ENCODE results near the gene ZNF37A. TPM values are rescaled to one million over a fixed set of nuclear protein-coding genes. Genes with fewer than 3 reads are reported as not detected.
"Not testable (repeated sequence)": the region's sequence is repeated elsewhere in the genome, so short reads cannot be mapped to it uniquely, and the experiment has no call there.

Gene ZNF37A
- total RNA-seq, 1 experiment from 2014 or later, result 18.0 TPM

DNA sequence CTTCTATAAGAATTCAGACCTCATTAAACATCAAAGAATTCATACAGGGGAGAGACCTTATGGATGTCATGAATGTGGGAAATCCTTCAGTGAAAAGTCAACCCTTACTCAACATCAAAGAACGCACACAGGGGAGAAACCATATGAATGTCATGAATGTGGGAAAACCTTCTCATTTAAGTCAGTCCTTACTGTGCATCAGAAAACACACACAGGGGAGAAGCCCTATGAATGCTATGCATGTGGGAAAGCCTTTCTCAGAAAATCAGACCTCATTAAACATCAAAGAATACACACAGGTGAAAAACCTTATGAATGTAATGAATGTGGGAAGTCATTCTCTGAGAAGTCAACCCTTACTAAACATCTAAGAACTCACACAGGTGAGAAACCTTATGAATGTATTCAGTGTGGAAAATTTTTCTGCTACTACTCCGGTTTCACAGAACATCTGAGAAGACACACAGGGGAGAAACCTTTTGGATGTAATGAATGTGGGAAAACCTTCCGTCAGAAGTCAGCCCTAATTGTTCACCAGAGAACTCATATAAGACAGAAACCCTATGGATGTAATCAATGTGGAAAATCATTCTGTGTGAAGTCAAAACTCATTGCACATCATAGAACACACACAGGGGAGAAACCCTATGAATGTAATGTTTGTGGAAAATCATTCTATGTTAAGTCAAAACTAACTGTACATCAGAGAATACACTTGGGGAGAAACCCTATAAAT, 24.1 kb downstream of the ZNF37A start:
- Histone ChIP-seq H3K4me3 (ENCODE audit: low read length) (no peak overlapping the region), H3K9me3 (ENCODE audit: low read length) (peaks cover 74% of the 10 kb centered on the region), H3K27me3 (ENCODE audit: low read length) (no peaks in the 10 kb centered on the region), H3K79me2 (ENCODE audit: low read length) (no peaks in the 10 kb centered on the region), H3K4me1 (ENCODE audit: low read length) (no peaks in the 10 kb centered on the region), H3K9ac (ENCODE audit: low read length) (no peak overlapping the region), H3K27ac (ENCODE audit: low read length) (no peak overlapping the region), H3K4me2 (ENCODE audit: low read depth, low read length, poor library complexity, severe bottlenecking) (no peak overlapping the region), H2AFZ (ENCODE audit: low read length) (no peak overlapping the region), H3K9me2 (replicated peaks; ENCODE audit: insufficient read depth, low read length) (no peaks in the 10 kb centered on the region), H3K36me3 (ENCODE audit: insufficient read depth, low read length) (peaks cover 58% of the 10 kb centered on the region), H4K20me1 (ENCODE audit: insufficient read depth, low read depth, low read length) (no peaks in the 10 kb centered on the region)
- DNase-seq, result peak; percentile 59

DNA sequence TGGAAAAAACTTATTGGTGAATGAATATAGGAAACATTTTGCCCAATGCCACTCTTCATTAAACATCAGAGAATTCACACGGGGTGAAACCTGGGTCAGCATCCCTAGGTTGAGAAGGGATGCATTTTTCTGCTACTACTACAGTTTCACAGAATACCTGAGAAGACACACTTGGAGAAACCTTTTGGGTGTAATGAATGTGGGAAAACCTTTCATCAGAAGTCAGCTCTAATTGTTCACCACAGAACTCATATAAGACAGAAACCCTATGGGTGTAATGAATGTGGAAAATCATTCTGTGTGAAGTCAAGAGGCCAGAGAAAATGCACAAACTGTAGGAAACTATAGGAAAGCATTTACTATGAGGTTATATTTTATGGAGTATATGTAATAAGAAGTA, 24.9 kb downstream of the ZNF37A start:
- no peaks in the 10 kb centered on the region for H4K20me1 ChIP-seq (ENCODE audit: insufficient read depth, low read depth, low read length)
- peaks cover 73% of the 10 kb centered on the region for H3K9me3 ChIP-seq (ENCODE audit: low read length)
- no peaks in the 10 kb centered on the region for H3K4me1 ChIP-seq (ENCODE audit: low read length)
- no peak overlapping the region for H3K4me3 ChIP-seq (ENCODE audit: low read length)
- no peak overlapping the region for H2AFZ ChIP-seq (ENCODE audit: low read length)
- H3K27me3 ChIP-seq (ENCODE audit: low read length), result no peaks in the 10 kb centered on the region
- H3K9ac ChIP-seq (ENCODE audit: low read length), result no peak overlapping the region
- no peak overlapping the region for H3K4me2 ChIP-seq (ENCODE audit: low read depth, low read length, poor library complexity, severe bottlenecking)
- H3K9me2 ChIP-seq (replicated peaks; ENCODE audit: insufficient read depth, low read length), result no peaks in the 10 kb centered on the region
- no peak for DNase-seq
- H3K79me2 ChIP-seq (ENCODE audit: low read length), result no peaks in the 10 kb centered on the region
- H3K27ac ChIP-seq (ENCODE audit: low read length), result no peak overlapping the region
- peaks cover 52% of the 10 kb centered on the region for H3K36me3 ChIP-seq (ENCODE audit: insufficient read depth, low read length)

DNA sequence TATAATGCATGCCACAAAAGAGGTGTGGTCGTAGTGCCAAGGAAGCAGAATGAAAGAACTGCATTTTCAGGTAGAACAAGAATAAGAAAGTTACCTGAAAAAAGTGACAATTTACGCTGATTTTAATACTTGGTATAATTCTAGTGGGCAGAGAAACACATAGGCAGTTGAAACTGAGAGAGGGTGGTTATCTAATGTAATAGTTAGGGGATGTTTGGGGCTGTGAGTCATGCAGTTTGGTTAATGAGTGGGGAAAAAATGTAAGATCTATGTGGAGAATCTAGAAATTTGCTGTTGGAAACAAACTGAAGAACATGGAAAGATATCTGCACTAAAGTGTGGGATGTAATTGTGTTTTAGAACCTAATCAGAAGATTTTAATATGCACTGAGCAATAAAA, 33.7 kb downstream of the ZNF37A start:
- no peak overlapping the region for H2AFZ ChIP-seq (ENCODE audit: low read length)
- no peak overlapping the region for H3K4me2 ChIP-seq (ENCODE audit: low read depth, low read length, poor library complexity, severe bottlenecking)
- H3K27me3 ChIP-seq (ENCODE audit: low read length), result no peaks in the 10 kb centered on the region
- H3K9me3 ChIP-seq (ENCODE audit: low read length), result peaks cover 32% of the 10 kb centered on the region
- no peaks in the 10 kb centered on the region for H3K4me1 ChIP-seq (ENCODE audit: low read length)
- H4K20me1 ChIP-seq (ENCODE audit: insufficient read depth, low read depth, low read length), result no peaks in the 10 kb centered on the region
- no peaks in the 10 kb centered on the region for H3K36me3 ChIP-seq (ENCODE audit: insufficient read depth, low read length)
- no peaks in the 10 kb centered on the region for H3K79me2 ChIP-seq (ENCODE audit: low read length)
- no peaks in the 10 kb centered on the region for H3K9me2 ChIP-seq (replicated peaks; ENCODE audit: insufficient read depth, low read length)
- no peak overlapping the region for H3K4me3 ChIP-seq (ENCODE audit: low read length)
- DNase-seq, result no peak
- no peak overlapping the region for H3K27ac ChIP-seq (ENCODE audit: low read length)
- H3K9ac ChIP-seq (ENCODE audit: low read length), result no peak overlapping the region

DNA sequence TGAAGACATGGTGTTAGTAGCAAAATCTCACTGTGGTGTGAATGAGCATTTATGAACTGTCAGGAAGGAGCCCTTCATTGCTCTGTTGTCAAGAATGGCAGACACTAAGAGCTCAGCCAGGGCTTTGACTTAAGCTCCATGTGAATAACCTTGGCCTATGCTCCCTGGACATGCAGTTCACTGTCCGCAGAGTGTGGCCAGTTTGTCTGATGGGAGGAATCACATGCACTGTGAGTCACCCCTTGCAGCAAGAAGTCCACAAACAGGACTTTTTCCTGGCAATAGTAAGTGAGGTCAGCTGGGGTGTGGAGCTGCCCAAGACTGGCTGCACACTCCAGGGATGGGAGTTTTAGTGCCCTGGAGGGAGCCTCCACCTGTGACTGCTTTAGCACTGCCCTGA, 49.5 kb downstream of the ZNF37A start:
- H3K4me3 ChIP-seq (ENCODE audit: low read length), result no peak overlapping the region
- no peak overlapping the region for H3K27ac ChIP-seq (ENCODE audit: low read length)
- no peak overlapping the region for H3K9ac ChIP-seq (ENCODE audit: low read length)
- no peaks in the 10 kb centered on the region for H3K4me1 ChIP-seq (ENCODE audit: low read length)
- no peak overlapping the region for H2AFZ ChIP-seq (ENCODE audit: low read length)
- no peaks in the 10 kb centered on the region; the same call in 1 of the 2 replicates for H3K9me3 ChIP-seq (ENCODE audit: low read length)
- no peak overlapping the region for H3K4me2 ChIP-seq (ENCODE audit: low read depth, low read length, poor library complexity, severe bottlenecking)
- H3K9me2 ChIP-seq (replicated peaks; ENCODE audit: insufficient read depth, low read length), result no peaks in the 10 kb centered on the region
- H3K79me2 ChIP-seq (ENCODE audit: low read length), result no peaks in the 10 kb centered on the region
- no peaks in the 10 kb centered on the region for H4K20me1 ChIP-seq (ENCODE audit: insufficient read depth, low read depth, low read length)
- H3K27me3 ChIP-seq (ENCODE audit: low read length), result no peaks in the 10 kb centered on the region
- no peak for DNase-seq
- H3K36me3 ChIP-seq (ENCODE audit: insufficient read depth, low read length), result no peaks in the 10 kb centered on the region

DNA sequence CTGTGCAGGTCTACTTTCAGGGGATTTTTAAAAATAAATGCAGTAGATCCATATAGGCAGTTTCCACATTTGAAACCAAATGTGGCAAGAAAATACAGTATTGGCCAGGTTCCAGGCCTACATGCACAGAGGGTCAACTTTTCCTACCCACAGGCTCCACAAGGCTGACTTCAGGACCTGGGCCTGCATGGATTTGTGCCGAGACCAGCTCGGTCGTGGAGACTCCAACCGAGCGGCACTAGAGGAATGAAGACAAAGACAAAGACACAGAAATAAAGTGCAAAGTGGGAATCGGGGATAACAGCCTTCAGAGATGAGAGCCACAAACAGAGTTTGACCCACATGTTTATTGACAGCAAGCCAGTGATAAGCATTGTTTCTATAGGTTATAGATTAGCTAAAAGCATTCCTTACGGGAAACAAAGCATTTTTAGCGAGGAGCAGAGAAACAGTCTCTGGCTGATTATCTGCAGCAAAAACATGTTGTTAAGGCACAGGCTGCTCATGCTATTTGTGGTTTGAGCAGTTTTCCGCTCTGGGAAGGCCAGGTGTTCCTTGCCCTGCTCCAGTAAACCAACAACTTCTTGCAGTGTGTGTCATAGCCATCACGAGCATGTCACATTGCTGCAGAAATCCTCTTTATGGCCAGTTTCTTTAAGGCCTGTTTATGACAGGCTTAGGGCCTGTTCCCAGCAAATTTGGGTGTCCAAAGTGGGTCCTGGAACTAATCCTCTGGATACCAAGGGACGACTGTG, 52.6 kb downstream of the ZNF37A start:
- H3K27me3 ChIP-seq (ENCODE audit: low read length), result no peaks in the 10 kb centered on the region
- no peak for DNase-seq
- H3K36me3 ChIP-seq (ENCODE audit: insufficient read depth, low read length), result no peaks in the 10 kb centered on the region
- no peaks in the 10 kb centered on the region for H3K4me1 ChIP-seq (ENCODE audit: low read length)
- H3K79me2 ChIP-seq (ENCODE audit: low read length), result no peaks in the 10 kb centered on the region
- H3K4me2 ChIP-seq (ENCODE audit: low read depth, low read length, poor library complexity, severe bottlenecking), result no peak overlapping the region
- H3K27ac ChIP-seq (ENCODE audit: low read length), result no peak overlapping the region
- no peaks in the 10 kb centered on the region for H3K9me3 ChIP-seq (ENCODE audit: low read length)
- H2AFZ ChIP-seq (ENCODE audit: low read length), result no peak overlapping the region
- H3K9me2 ChIP-seq (replicated peaks; ENCODE audit: insufficient read depth, low read length), result no peaks in the 10 kb centered on the region
- no peaks in the 10 kb centered on the region for H4K20me1 ChIP-seq (ENCODE audit: insufficient read depth, low read depth, low read length)
- H3K9ac ChIP-seq (ENCODE audit: low read length), result no peak overlapping the region
- no peak overlapping the region for H3K4me3 ChIP-seq (ENCODE audit: low read length)

DNA sequence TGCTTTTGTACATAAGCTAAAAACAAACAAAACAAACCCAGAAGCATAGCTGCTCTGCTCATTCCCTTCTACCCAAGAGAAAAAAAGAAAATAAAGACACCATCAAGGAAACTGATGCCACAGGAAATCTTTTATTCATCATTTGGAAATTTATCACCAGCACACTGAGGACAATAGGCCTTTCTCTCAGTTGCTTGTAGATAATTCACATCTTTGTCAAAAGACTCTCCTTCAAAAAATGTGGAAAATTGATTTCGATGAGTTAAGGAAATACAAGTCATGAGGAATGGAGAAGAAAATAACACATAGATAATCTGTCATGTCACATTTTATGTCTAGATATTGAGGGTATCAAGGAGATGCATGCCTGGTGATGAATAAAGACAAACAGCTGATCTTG, 53.5 kb downstream of the ZNF37A start:
- H3K36me3 ChIP-seq (ENCODE audit: insufficient read depth, low read length), result no peaks in the 10 kb centered on the region
- no peaks in the 10 kb centered on the region for H3K9me2 ChIP-seq (replicated peaks; ENCODE audit: insufficient read depth, low read length)
- no peak overlapping the region for H3K4me3 ChIP-seq (ENCODE audit: low read length)
- DNase-seq, result no peak
- H4K20me1 ChIP-seq (ENCODE audit: insufficient read depth, low read depth, low read length), result no peaks in the 10 kb centered on the region
- no peak overlapping the region for H3K27ac ChIP-seq (ENCODE audit: low read length)
- no peak overlapping the region for H3K9ac ChIP-seq (ENCODE audit: low read length)
- no peaks in the 10 kb centered on the region for H3K4me1 ChIP-seq (ENCODE audit: low read length)
- H2AFZ ChIP-seq (ENCODE audit: low read length), result no peak overlapping the region
- H3K9me3 ChIP-seq (ENCODE audit: low read length), result no peaks in the 10 kb centered on the region
- no peaks in the 10 kb centered on the region for H3K27me3 ChIP-seq (ENCODE audit: low read length)
- H3K79me2 ChIP-seq (ENCODE audit: low read length), result no peaks in the 10 kb centered on the region
- H3K4me2 ChIP-seq (ENCODE audit: low read depth, low read length, poor library complexity, severe bottlenecking), result no peak overlapping the region

DNA sequence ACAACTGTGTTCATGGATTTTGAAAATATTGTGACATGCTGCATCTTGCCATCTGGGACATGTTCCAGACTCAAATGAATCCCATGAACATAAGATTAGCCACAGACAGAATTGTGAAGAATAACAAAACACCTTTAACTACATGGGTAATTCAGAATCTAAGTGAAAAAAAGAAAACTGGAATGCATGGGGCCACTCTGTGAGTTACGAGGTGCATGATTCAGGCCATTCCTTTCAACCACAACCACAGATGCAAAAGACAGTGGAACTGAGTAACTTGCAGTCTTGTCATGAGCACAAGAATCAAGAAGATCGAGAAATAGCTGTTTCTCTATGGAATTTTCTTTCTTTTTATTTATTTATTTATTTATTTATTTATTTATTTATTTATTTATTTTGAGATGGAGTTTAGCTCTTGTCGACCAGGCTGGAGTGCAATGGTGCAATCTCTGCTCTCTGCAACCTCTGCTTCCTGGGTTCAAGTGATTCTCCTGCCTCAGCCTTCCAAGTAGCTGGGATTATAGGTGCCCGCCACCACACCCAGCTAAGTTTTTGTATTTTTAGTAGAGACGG, 56.8 kb downstream of the ZNF37A start:
- H3K4me2 ChIP-seq (ENCODE audit: low read depth, low read length, poor library complexity, severe bottlenecking); H3K4me1 ChIP-seq (ENCODE audit: low read length); H3K36me3 ChIP-seq (ENCODE audit: insufficient read depth, low read length); H3K79me2 ChIP-seq (ENCODE audit: low read length); H2AFZ ChIP-seq (ENCODE audit: low read length); H3K27me3 ChIP-seq (ENCODE audit: low read length); H3K9me3 ChIP-seq (ENCODE audit: low read length); H4K20me1 ChIP-seq (ENCODE audit: insufficient read depth, low read depth, low read length); H3K9ac ChIP-seq (ENCODE audit: low read length); DNase-seq; H3K27ac ChIP-seq (ENCODE audit: low read length); H3K9me2 ChIP-seq (replicated peaks; ENCODE audit: insufficient read depth, low read length); H3K4me3 ChIP-seq (ENCODE audit: low read length): not testable (repeated sequence)

DNA sequence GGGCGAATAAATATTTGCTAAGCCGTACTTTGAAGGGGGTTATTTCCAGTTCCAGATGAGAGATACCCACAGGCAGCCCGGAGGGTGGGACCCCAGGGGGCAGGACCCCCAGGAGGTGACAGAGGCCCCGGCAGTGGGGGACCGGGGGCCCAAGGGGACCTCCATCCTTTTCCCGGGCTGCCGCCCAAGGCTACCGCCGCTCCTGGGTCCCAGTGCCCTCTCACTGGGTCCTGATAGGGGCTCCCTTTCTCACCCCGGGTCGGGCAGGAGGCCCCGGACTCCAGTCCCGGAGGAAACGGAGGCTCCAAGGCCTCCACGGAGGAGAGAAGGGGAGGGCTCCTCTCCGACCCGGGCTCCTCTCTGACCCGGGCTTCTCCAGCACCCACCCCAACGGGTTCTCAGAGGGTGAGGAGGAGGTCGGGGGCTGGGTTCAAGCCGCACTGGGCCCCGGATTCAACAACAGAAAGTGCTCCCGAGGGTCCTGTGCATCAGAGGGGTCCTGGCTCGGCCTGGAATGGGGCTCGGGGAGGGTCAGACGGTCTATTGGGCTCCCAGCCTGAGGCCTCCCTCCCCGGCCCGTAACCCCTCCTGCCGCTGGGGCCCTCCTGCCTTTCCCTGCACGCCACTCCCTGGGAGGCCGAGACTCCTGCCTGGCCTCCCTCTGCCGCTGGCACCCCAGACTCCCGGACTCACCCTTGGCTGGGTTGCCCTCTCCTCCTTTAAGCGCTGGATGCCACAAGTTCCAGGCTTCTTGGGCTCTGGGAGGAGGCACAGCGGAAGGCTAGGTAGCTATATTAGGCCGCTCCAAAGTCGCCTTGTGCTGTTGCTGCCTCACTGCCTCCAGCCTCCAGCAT, 62.5 kb downstream of the ZNF37A start:
- H3K79me2 ChIP-seq (ENCODE audit: low read length), result no peaks in the 10 kb centered on the region
- H3K4me3 ChIP-seq (ENCODE audit: low read length), result no peak overlapping the region
- H3K9ac ChIP-seq (ENCODE audit: low read length), result no peak overlapping the region
- no peak overlapping the region for H3K4me2 ChIP-seq (ENCODE audit: low read depth, low read length, poor library complexity, severe bottlenecking)
- no peak overlapping the region for H2AFZ ChIP-seq (ENCODE audit: low read length)
- H3K9me2 ChIP-seq (replicated peaks; ENCODE audit: insufficient read depth, low read length), result no peaks in the 10 kb centered on the region
- H3K27me3 ChIP-seq (ENCODE audit: low read length), result no peaks in the 10 kb centered on the region
- H3K36me3 ChIP-seq (ENCODE audit: insufficient read depth, low read length), result no peaks in the 10 kb centered on the region
- no peaks in the 10 kb centered on the region for H4K20me1 ChIP-seq (ENCODE audit: insufficient read depth, low read depth, low read length)
- H3K27ac ChIP-seq (ENCODE audit: low read length), result no peak overlapping the region
- H3K4me1 ChIP-seq (ENCODE audit: low read length), result no peaks in the 10 kb centered on the region
- DNase-seq, result no peak
- peaks cover 14% of the 10 kb centered on the region for H3K9me3 ChIP-seq (ENCODE audit: low read length)

All from Karpas-422 (cell line).